ENCODE results near the gene DDX52. TPM values are rescaled to one million over a fixed set of nuclear protein-coding genes. Genes with fewer than 3 reads are reported as not detected.

DDX52 gene
- total and polyA plus RNA-seq, 2 of the 13 experiments (the other 11 are each of a cell fraction or from before 2014, with no cell fraction given), result 8.9 to 36.1 TPM

GRCh38 chr17:37609170-37610040, 33.8 kb downstream of the DDX52 start, which contains the start of gene SYNRG (continued):
- peak; percentile 90 for TF ChIP-seq POGZ (CRISPR knock-in tag; IDR thresholded peaks at IDR 0.05)
- peak; percentile 91 for TF ChIP-seq ZFX (CRISPR knock-in tag; IDR thresholded peaks at IDR 0.05; ENCODE audit: low read depth)
- TF ChIP-seq NCOA2 (CRISPR knock-in tag; IDR thresholded peaks at IDR 0.05), result peak; percentile 42; the same call in 1 of the 2 replicates
- TF ChIP-seq ZNF496 (CRISPR knock-in tag; IDR thresholded peaks at IDR 0.05; ENCODE audit: insufficient replicate concordance), result no peak
- TF ChIP-seq E2F5 (CRISPR knock-in tag; conservative IDR thresholded peaks at IDR 0.05), result peak; percentile 56; the same call in 1 of the 2 replicates
- TF ChIP-seq HOXA7 (CRISPR knock-in tag; IDR thresholded peaks at IDR 0.05), result no peak
- TF ChIP-seq, protein P1, sequence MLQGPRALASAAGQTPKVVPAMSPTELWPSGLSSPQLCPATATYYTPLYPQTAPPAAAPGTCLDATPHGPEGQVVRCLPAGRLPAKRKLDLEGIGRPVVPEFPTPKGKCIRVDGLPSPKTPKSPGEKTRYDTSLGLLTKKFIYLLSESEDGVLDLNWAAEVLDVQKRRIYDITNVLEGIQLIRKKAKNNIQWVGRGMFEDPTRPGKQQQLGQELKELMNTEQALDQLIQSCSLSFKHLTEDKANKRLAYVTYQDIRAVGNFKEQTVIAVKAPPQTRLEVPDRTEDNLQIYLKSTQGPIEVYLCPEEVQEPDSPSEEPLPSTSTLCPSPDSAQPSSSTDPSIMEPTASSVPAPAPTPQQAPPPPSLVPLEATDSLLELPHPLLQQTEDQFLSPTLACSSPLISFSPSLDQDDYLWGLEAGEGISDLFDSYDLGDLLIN (CRISPR knock-in tag; IDR thresholded peaks at IDR 0.05; ENCODE audit: borderline replicate concordance), result no peak
- TF ChIP-seq ZNF224 (CRISPR knock-in tag; IDR thresholded peaks at IDR 0.05), result no peak
- peak; percentile 47; the same call in 1 of the 2 replicates for TF ChIP-seq ZNF761 (CRISPR knock-in tag; conservative IDR thresholded peaks at IDR 0.05)
- TF ChIP-seq KIAA2018 (CRISPR knock-in tag; IDR thresholded peaks at IDR 0.05; ENCODE audit: borderline replicate concordance), result no peak
- TF ChIP-seq SIN3A (IDR thresholded peaks at IDR 0.05; ENCODE audit: borderline replicate concordance, low read depth, low read length), result peak; percentile 76; the same call in 1 of the 2 replicates
- peak; percentile 43; the same call in 1 of the 2 replicates for TF ChIP-seq CBX5 (CRISPR knock-in tag; IDR thresholded peaks at IDR 0.05; ENCODE audit: borderline replicate concordance)
- no peak for TF ChIP-seq ZNF775 (CRISPR knock-in tag; IDR thresholded peaks at IDR 0.05; ENCODE audit: borderline replicate concordance)

All from HepG2 (cell line).